IgD-negative memory B cell (primary cell): ENCODE results near the gene RIOX2. TPM values are rescaled to one million over a fixed set of nuclear protein-coding genes. Genes with fewer than 3 reads are reported as not detected.
"Not testable (repeated sequence)": the region's sequence is repeated elsewhere in the genome, so short reads cannot be mapped to it uniquely, and the experiment has no call there.

Experiments used
- H3K27ac Mint-ChIP-seq, 3 donors: one replicate each; pipeline ENCODE4 v1.8.0; 2020 to 2022; ENCODE audit warnings: mild to moderate bottlenecking in 3 of 3, mixed read lengths in 3 of 3, moderate library complexity in 1 of 3
- H3K27me3 Mint-ChIP-seq: one replicate; pipeline ENCODE4 v1.8.0; 2021; ENCODE audit warnings: mixed read lengths
- H3K36me3 Mint-ChIP-seq: one replicate; pipeline ENCODE4 v1.8.0; 2020; ENCODE audit warnings: mild to moderate bottlenecking, mixed read lengths
- H3K4me1 Mint-ChIP-seq, 3 donors: one replicate each; pipeline ENCODE4 v1.8.0; 2020 to 2022; ENCODE audit warnings: mixed read lengths in 3 of 3, mild to moderate bottlenecking in 1 of 3
- H3K4me3 Mint-ChIP-seq, 4 donors: one replicate each; pipeline ENCODE4 v1.8.0; 2020 to 2022; ENCODE audit warnings: mild to moderate bottlenecking in 4 of 4, mixed read lengths in 4 of 4, moderate library complexity in 3 of 4
- H3K9me3 Mint-ChIP-seq, 3 donors: one replicate each; pipeline ENCODE4 v1.8.0; 2020 to 2021; ENCODE audit warnings: mixed read lengths in 3 of 3, mild to moderate bottlenecking in 1 of 3
- polyA plus RNA-seq: library from polyadenylated mRNA; unstranded; fragments of 300-500 nt; fragmentation: Illumina TruSeq; gene quantifications from one replicate; pipeline ENCODE4 v1.2.3, GENCODE V29; 2021

Gene RIOX2
- polyA plus RNA-seq, 1 donor from 2014 or later, result 28.8 TPM

GRCh38 chr3:97928986-97929385 lies 43.2 kb downstream of the RIOX2 start:
- H3K36me3 Mint-ChIP-seq, result peaks cover 2% of the 10 kb centered on the region
- H3K4me3 Mint-ChIP-seq, result no peak overlapping the region
- no peaks in the 10 kb centered on the region for H3K4me1 Mint-ChIP-seq
- H3K27me3 Mint-ChIP-seq, result no peaks in the 10 kb centered on the region
- H3K9me3 Mint-ChIP-seq, result no peaks in the 10 kb centered on the region
- H3K27ac Mint-ChIP-seq, result no peak overlapping the region

GRCh38 chr3:97927704-97928103 lies 44.5 kb downstream of the RIOX2 start:
- no peaks in the 10 kb centered on the region for H3K27me3 Mint-ChIP-seq
- no peak overlapping the region for H3K27ac Mint-ChIP-seq
- H3K4me3 Mint-ChIP-seq, result no peak overlapping the region
- H3K36me3 Mint-ChIP-seq, result peaks cover 2% of the 10 kb centered on the region
- no peaks in the 10 kb centered on the region for H3K4me1 Mint-ChIP-seq
- H3K9me3 Mint-ChIP-seq, result no peaks in the 10 kb centered on the region

GRCh38 chr3:97917813-97918536 lies 54.3 kb downstream of the RIOX2 start:
- H3K4me1 Mint-ChIP-seq, result no peaks in the 10 kb centered on the region
- no peak overlapping the region for H3K27ac Mint-ChIP-seq
- no peak overlapping the region for H3K4me3 Mint-ChIP-seq
- H3K27me3 Mint-ChIP-seq, result no peaks in the 10 kb centered on the region
- peaks cover 0 to 2% (median 0%) of the 10 kb centered on the region in 3 donors for H3K9me3 Mint-ChIP-seq
- H3K36me3 Mint-ChIP-seq, result peaks cover 16% of the 10 kb centered on the region

GRCh38 chr3:97916576-97916975 lies 55.7 kb downstream of the RIOX2 start:
- peaks cover 0 to under 1% (median 0%) of the 10 kb centered on the region in 3 donors for H3K4me1 Mint-ChIP-seq
- H3K27ac Mint-ChIP-seq, result no peak overlapping the region
- H3K4me3 Mint-ChIP-seq, result no peak overlapping the region
- peaks cover 12% of the 10 kb centered on the region for H3K36me3 Mint-ChIP-seq
- no peaks in the 10 kb centered on the region for H3K9me3 Mint-ChIP-seq
- H3K27me3 Mint-ChIP-seq, result no peaks in the 10 kb centered on the region

GRCh38 chr3:97914388-97914787 lies 57.8 kb downstream of the RIOX2 start:
- no peak overlapping the region for H3K4me3 Mint-ChIP-seq
- H3K9me3 Mint-ChIP-seq, result no peaks in the 10 kb centered on the region
- peaks cover 8 to 11% (median 11%) of the 10 kb centered on the region in 3 donors for H3K4me1 Mint-ChIP-seq
- no peaks in the 10 kb centered on the region for H3K27me3 Mint-ChIP-seq
- H3K36me3 Mint-ChIP-seq, result peaks cover 5% of the 10 kb centered on the region
- no peak overlapping the region for H3K27ac Mint-ChIP-seq

GRCh38 chr3:97911459-97911858 lies 60.8 kb downstream of the RIOX2 start:
- H3K9me3 Mint-ChIP-seq, result peaks cover 0 to 2% (median 0%) of the 10 kb centered on the region in 3 donors
- H3K27me3 Mint-ChIP-seq, result no peaks in the 10 kb centered on the region
- peaks cover 8 to 11% (median 11%) of the 10 kb centered on the region in 3 donors for H3K4me1 Mint-ChIP-seq
- no peak overlapping the region for H3K27ac Mint-ChIP-seq
- peaks cover 2% of the 10 kb centered on the region for H3K36me3 Mint-ChIP-seq
- H3K4me3 Mint-ChIP-seq, result no peak overlapping the region

GRCh38 chr3:97910931-97911351 lies 61.3 kb downstream of the RIOX2 start:
- H3K4me1 Mint-ChIP-seq, result peaks cover 8 to 11% (median 11%) of the 10 kb centered on the region in 3 donors
- H3K27me3 Mint-ChIP-seq, result no peaks in the 10 kb centered on the region
- H3K9me3 Mint-ChIP-seq, result peaks cover 0 to 2% (median 0%) of the 10 kb centered on the region in 3 donors
- peak overlapping the region in 3 of 4 donors; percentile 81 to 91 (median 90) for H3K4me3 Mint-ChIP-seq
- H3K27ac Mint-ChIP-seq, result peak overlapping the region in 2 of 3 donors; percentile 87 to 94
- H3K36me3 Mint-ChIP-seq, result peaks cover 2% of the 10 kb centered on the region

- peak overlapping the region in 2 of 3 donors; percentile 87 to 94 for H3K27ac Mint-ChIP-seq
- not testable (repeated sequence) for H3K27me3 Mint-ChIP-seq, H3K9me3 Mint-ChIP-seq, H3K36me3 Mint-ChIP-seq
- H3K4me1 Mint-ChIP-seq, result peaks cover 8 to 11% (median 11%) of the 10 kb centered on the region in 3 donors
- peak overlapping the region; percentile 75 to 91 (median 86) for H3K4me3 Mint-ChIP-seq
Measured at GRCh38 chr3:97910236-97910831, 61.9 kb downstream of the RIOX2 start.

GRCh38 chr3:97909830-97910229 lies 62.4 kb downstream of the RIOX2 start:
- peaks cover 8 to 11% (median 11%) of the 10 kb centered on the region in 3 donors for H3K4me1 Mint-ChIP-seq
- H3K27ac Mint-ChIP-seq, result peak overlapping the region in 1 of 3 donors; percentile 87
- peak overlapping the region in 2 of 4 donors; percentile 81 to 91 for H3K4me3 Mint-ChIP-seq
- H3K9me3 Mint-ChIP-seq, H3K36me3 Mint-ChIP-seq, H3K27me3 Mint-ChIP-seq: not testable (repeated sequence)

GRCh38 chr3:97901313-97902248 lies 70.7 kb downstream of the RIOX2 start:
- peak overlapping the region in 1 of 3 donors; percentile 15 for H3K27ac Mint-ChIP-seq
- peaks cover 5% of the 10 kb centered on the region for H3K36me3 Mint-ChIP-seq
- H3K27me3 Mint-ChIP-seq, result peaks cover 1% of the 10 kb centered on the region
- peaks cover 0 to 4% (median 0%) of the 10 kb centered on the region in 3 donors for H3K9me3 Mint-ChIP-seq
- no peaks in the 10 kb centered on the region for H3K4me1 Mint-ChIP-seq
- no peak overlapping the region for H3K4me3 Mint-ChIP-seq

- no peak overlapping the region for H3K27ac Mint-ChIP-seq
- H3K36me3 Mint-ChIP-seq, result peaks cover 5% of the 10 kb centered on the region
- no peak overlapping the region for H3K4me3 Mint-ChIP-seq
- H3K9me3 Mint-ChIP-seq, result peaks cover 0 to 3% (median 0%) of the 10 kb centered on the region in 3 donors
- H3K4me1 Mint-ChIP-seq, result peaks cover 2 to 10% (median 6%) of the 10 kb centered on the region in 3 donors
- peaks cover 1% of the 10 kb centered on the region for H3K27me3 Mint-ChIP-seq
Measured at GRCh38 chr3:97899331-97899730, 72.9 kb downstream of the RIOX2 start.

GRCh38 chr3:97896547-97896946 lies 75.7 kb downstream of the RIOX2 start:
- no peaks in the 10 kb centered on the region for H3K9me3 Mint-ChIP-seq

GRCh38 chr3:97896129-97896528 lies 76.1 kb downstream of the RIOX2 start:
- Mint-ChIP-seq H3K36me3 (peaks cover 3% of the 10 kb centered on the region), H3K4me3 (peak overlapping the region in 1 of 4 donors; percentile 13), H3K27ac (no peak overlapping the region), H3K4me1 (peaks cover 2 to 10% (median 6%) of the 10 kb centered on the region in 3 donors), H3K27me3 (peaks cover 1% of the 10 kb centered on the region), H3K9me3 (no peaks in the 10 kb centered on the region)

More at GRCh38 chr3:97896547-97896946, 75.7 kb downstream of the RIOX2 start:
- Mint-ChIP-seq H3K36me3 (peaks cover 3% of the 10 kb centered on the region), H3K4me1 (peaks cover 2 to 10% (median 6%) of the 10 kb centered on the region in 3 donors), H3K27ac (no peak overlapping the region), H3K27me3 (peaks cover 1% of the 10 kb centered on the region), H3K4me3 (no peak overlapping the region)

GRCh38 chr3:97895216-97895615 lies 77.0 kb downstream of the RIOX2 start:
- no peak overlapping the region for H3K27ac Mint-ChIP-seq
- peaks cover 2 to 10% (median 6%) of the 10 kb centered on the region in 3 donors for H3K4me1 Mint-ChIP-seq
- peaks cover 1% of the 10 kb centered on the region for H3K27me3 Mint-ChIP-seq
- peaks cover 3% of the 10 kb centered on the region for H3K36me3 Mint-ChIP-seq
- no peaks in the 10 kb centered on the region for H3K9me3 Mint-ChIP-seq
- no peak overlapping the region for H3K4me3 Mint-ChIP-seq

- peaks cover 2 to 10% (median 6%) of the 10 kb centered on the region in 3 donors for H3K4me1 Mint-ChIP-seq
- no peaks in the 10 kb centered on the region for H3K9me3 Mint-ChIP-seq
- H3K36me3 Mint-ChIP-seq, result peaks cover 3% of the 10 kb centered on the region
- H3K27me3 Mint-ChIP-seq, result no peaks in the 10 kb centered on the region
- H3K4me3 Mint-ChIP-seq, result no peak overlapping the region
- H3K27ac Mint-ChIP-seq, result no peak overlapping the region
Measured at GRCh38 chr3:97892852-97893251, 79.4 kb downstream of the RIOX2 start.
